A673 (cell line): Measurements from ENCODE around the gene WDR59. TPM values are rescaled to one million over a fixed set of nuclear protein-coding genes. Genes with fewer than 3 reads are reported as not detected.

Experiments
- Bru-seq: library from RNA; stranded (reverse); fragments of 400-500 nt; gene quantifications from one replicate; lab custom pipeline; 2021; lab: Mats Ljungman, UMichigan
- BruChase-seq, 2 experiments: library from RNA; stranded (reverse); fragments of 400-500 nt; gene quantifications; one replicate each; lab custom pipeline; 2021; lab: Mats Ljungman, UMichigan
- BruUV-seq: library from RNA; stranded (reverse); fragments of 400-500 nt; replicated peaks from 2 replicates; lab custom pipeline; 2021; lab: Mats Ljungman, UMichigan
- CTCF ChIA-PET: fragments of 300-600 bp; sonication (Branson Sonifier 250); formaldehyde crosslinking; loops from one replicate; lab custom pipeline; 2022; ENCODE audit warnings: antibody characterized with exemption; lab: Charles Lee
- POLR2A ChIA-PET: fragments of 300-600 bp; sonication (Branson Sonifier 250); formaldehyde crosslinking; loops from one replicate; lab custom pipeline; 2022; ENCODE audit warnings: antibody characterized with exemption; ENCODE audit not compliant: low non-redundant PET; lab: Charles Lee
- DNase-seq: peaks from one replicate; pipeline ENCODE4 v3.0.0-alpha.2; 2015; ENCODE audit warnings: low spot score
- H3K27ac ChIP-seq: fragments of 200-600 bp; sonication (generic); 2 replicates; pipeline ENCODE4 v1.5.1; 2016; ENCODE audit warnings: mixed run types, low read depth, mild to moderate bottlenecking, mixed read lengths, antibody characterized with exemption, low read length; ENCODE audit not compliant: poor library complexity, severe bottlenecking
- H3K27me3 ChIP-seq: fragments of 200-600 bp; sonication (generic); replicated peaks from 2 replicates; pipeline ENCODE4 v1.6.1; 2017; ENCODE audit warnings: mixed run types, low read depth, mild to moderate bottlenecking, mixed read lengths, antibody characterized with exemption, low read length; ENCODE audit not compliant: insufficient read depth, poor library complexity
- H3K36me3 ChIP-seq: fragments of 200-600 bp; sonication (generic); 2 replicates; pipeline ENCODE4 v1.6.1; 2016; ENCODE audit warnings: mixed run types, mild to moderate bottlenecking, mixed read lengths, antibody characterized with exemption, low read length; ENCODE audit not compliant: insufficient read depth, poor library complexity, severe bottlenecking
- H3K4me1 ChIP-seq: fragments of 200-600 bp; sonication (generic); 2 replicates; pipeline ENCODE4 v1.6.1; 2017; ENCODE audit warnings: mixed run types, mild to moderate bottlenecking, mixed read lengths, antibody characterized with exemption, low read length; ENCODE audit not compliant: insufficient read depth, poor library complexity, severe bottlenecking
- H3K4me3 ChIP-seq: fragments of 200-600 bp; sonication (generic); 2 replicates; pipeline ENCODE4 v1.5.1; 2016; ENCODE audit warnings: low read depth, mixed run types, mild to moderate bottlenecking, mixed read lengths, low read length; ENCODE audit not compliant: poor library complexity, severe bottlenecking
- H3K9me3 ChIP-seq: fragments of 200-600 bp; sonication (generic); 2 replicates; pipeline ENCODE4 v1.6.1; 2016; ENCODE audit warnings: mixed run types, low read depth, mild to moderate bottlenecking, mixed read lengths, antibody characterized with exemption, low read length; ENCODE audit not compliant: poor library complexity, severe bottlenecking
- EZH2 ChIP-seq: fragments of 200-600 bp; sonication (generic); IDR thresholded peaks from 2 replicates; pipeline ENCODE4 v1.6.1; 2017; ENCODE audit warnings: borderline replicate concordance, low read depth, mild to moderate bottlenecking, mixed read lengths, antibody characterized with exemption, low read length; ENCODE audit not compliant: poor library complexity, severe bottlenecking
- intact Hi-C: fragments of 100-400 bp; cut with micrococcal nuclease; formaldehyde crosslinking; loops from one replicate; pipeline ENCODE4 v1.10.0; 2022; ENCODE audit not compliant: unreplicated experiment
- long read RNA-seq: library from polyadenylated mRNA; stranded (forward); transcript quantifications from one replicate; pipeline ENCODE4 v2.0.0, GENCODE V29; 2022
- total RNA-seq: library from RNA; stranded (reverse); gene quantifications from 2 replicates; pipeline ENCODE4 v1.2.3, GENCODE V29; 2021
- TF ChIP-seq, protein P1 (sequence below): fragments of 300-800, 200-600 bp; sonication (generic); conservative IDR thresholded peaks from 2 replicates; pipeline ENCODE4 v1.5.1; 2017; ENCODE audit warnings: low read depth, mild to moderate bottlenecking, antibody characterized with exemption, low read length, moderate library complexity, mixed read lengths

Gene WDR59, protein sequence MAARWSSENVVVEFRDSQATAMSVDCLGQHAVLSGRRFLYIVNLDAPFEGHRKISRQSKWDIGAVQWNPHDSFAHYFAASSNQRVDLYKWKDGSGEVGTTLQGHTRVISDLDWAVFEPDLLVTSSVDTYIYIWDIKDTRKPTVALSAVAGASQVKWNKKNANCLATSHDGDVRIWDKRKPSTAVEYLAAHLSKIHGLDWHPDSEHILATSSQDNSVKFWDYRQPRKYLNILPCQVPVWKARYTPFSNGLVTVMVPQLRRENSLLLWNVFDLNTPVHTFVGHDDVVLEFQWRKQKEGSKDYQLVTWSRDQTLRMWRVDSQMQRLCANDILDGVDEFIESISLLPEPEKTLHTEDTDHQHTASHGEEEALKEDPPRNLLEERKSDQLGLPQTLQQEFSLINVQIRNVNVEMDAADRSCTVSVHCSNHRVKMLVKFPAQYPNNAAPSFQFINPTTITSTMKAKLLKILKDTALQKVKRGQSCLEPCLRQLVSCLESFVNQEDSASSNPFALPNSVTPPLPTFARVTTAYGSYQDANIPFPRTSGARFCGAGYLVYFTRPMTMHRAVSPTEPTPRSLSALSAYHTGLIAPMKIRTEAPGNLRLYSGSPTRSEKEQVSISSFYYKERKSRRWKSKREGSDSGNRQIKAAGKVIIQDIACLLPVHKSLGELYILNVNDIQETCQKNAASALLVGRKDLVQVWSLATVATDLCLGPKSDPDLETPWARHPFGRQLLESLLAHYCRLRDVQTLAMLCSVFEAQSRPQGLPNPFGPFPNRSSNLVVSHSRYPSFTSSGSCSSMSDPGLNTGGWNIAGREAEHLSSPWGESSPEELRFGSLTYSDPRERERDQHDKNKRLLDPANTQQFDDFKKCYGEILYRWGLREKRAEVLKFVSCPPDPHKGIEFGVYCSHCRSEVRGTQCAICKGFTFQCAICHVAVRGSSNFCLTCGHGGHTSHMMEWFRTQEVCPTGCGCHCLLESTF
- total RNA-seq, result 51.4 and 68.8 TPM in 2 replicates
- Bru-seq, nascent RNA, result percentile 67 among the genes with signal in this experiment
- percentile 74 among the genes with signal in this experiment for BruChase-seq, experiment 1, labeled RNA remaining after a 2-hour chase
- percentile 72 among the genes with signal in this experiment for BruChase-seq, experiment 2, labeled RNA remaining after a 6-hour chase
- long read RNA-seq, full-length matches to known transcripts, result 15 of 36 reads
- long read RNA-seq, partial matches to known transcripts, result 13 of 36 reads
- long read RNA-seq, other reads (novel, unspliced or antisense), result 8 of 36 reads

GRCh38 chr16:74984529-74985296, at the start of gene WDR59:
TSS of gene WDR59 (minus strand) at chr16:74985123. CDS start at chr16:74985017, 106 bp downstream.
- TF ChIP-seq, protein P1, sequence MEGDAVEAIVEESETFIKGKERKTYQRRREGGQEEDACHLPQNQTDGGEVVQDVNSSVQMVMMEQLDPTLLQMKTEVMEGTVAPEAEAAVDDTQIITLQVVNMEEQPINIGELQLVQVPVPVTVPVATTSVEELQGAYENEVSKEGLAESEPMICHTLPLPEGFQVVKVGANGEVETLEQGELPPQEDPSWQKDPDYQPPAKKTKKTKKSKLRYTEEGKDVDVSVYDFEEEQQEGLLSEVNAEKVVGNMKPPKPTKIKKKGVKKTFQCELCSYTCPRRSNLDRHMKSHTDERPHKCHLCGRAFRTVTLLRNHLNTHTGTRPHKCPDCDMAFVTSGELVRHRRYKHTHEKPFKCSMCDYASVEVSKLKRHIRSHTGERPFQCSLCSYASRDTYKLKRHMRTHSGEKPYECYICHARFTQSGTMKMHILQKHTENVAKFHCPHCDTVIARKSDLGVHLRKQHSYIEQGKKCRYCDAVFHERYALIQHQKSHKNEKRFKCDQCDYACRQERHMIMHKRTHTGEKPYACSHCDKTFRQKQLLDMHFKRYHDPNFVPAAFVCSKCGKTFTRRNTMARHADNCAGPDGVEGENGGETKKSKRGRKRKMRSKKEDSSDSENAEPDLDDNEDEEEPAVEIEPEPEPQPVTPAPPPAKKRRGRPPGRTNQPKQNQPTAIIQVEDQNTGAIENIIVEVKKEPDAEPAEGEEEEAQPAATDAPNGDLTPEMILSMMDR, result no peak
- TF ChIP-seq EZH2, result no peak
- H3K27ac ChIP-seq, result peak within 1 kb of the TSS; percentile 76
- intact Hi-C loops, result no loop called here
- H3K36me3 ChIP-seq, result no peaks in the 10 kb centered on the region
- BruUV-seq, result TSS peak; percentile 68
- ChIA-PET POLR2A (interaction anchor here (0.6 to 0.7 kb wide), 2 partner anchors 90 to 288 kb away, joined by 5 to 6 read pairs; no protein-coding TSS in a partner anchor), CTCF (interaction anchor here (1.8 kb wide), 1 partner anchor 126 kb away, joined by 6 read pairs; no protein-coding TSS in a partner anchor)
- DNase-seq, result peak; percentile 100
- peak within 1 kb of the TSS; percentile 88 for H3K4me3 ChIP-seq
- no peaks in the 10 kb centered on the region for H3K27me3 ChIP-seq
- no peaks in the 10 kb centered on the region for H3K4me1 ChIP-seq
- H3K9me3 ChIP-seq, result no peaks in the 10 kb centered on the region

GRCh38 chr16:75032655-75033054, 47.7 kb upstream of the WDR59 start:
- ChIA-PET POLR2A (no interaction called here), CTCF (interaction anchor here (0.6 kb wide), 1 partner anchor 34 kb away, joined by 3 read pairs; no protein-coding TSS in a partner anchor)
- BruUV-seq, result no TSS peak
- intact Hi-C loops, result no loop called here
- H3K9me3 ChIP-seq, result peaks cover 5% of the 10 kb centered on the region
- TF ChIP-seq, protein P1, result no peak
- TF ChIP-seq EZH2, result no peak
- H3K27me3 ChIP-seq, result no peaks in the 10 kb centered on the region
- no peak overlapping the region for H3K27ac ChIP-seq
- no peak overlapping the region for H3K4me3 ChIP-seq
- H3K36me3 ChIP-seq, result no peaks in the 10 kb centered on the region
- DNase-seq, result no peak
- peaks cover 3% of the 10 kb centered on the region for H3K4me1 ChIP-seq
